Chondrocyte (in vitro differentiated cells): ENCODE results near the gene ANP32A. TPM values are rescaled to one million over a fixed set of nuclear protein-coding genes. Genes with fewer than 3 reads are reported as not detected.

Source experiments
- DNase-seq: peaks from one replicate; pipeline ENCODE4 v3.0.0; 2021; ENCODE audit warnings: mixed read lengths, low spot score
- H3K27ac Mint-ChIP-seq: one replicate; pipeline ENCODE4 v1.8.0; 2021; ENCODE audit warnings: mild to moderate bottlenecking, moderate library complexity, mixed read lengths; ENCODE audit not compliant: unreplicated experiment
- H3K27me3 Mint-ChIP-seq: 2 replicates; pipeline ENCODE4 v1.8.0; 2021; ENCODE audit warnings: low read depth, mixed read lengths
- H3K36me3 Mint-ChIP-seq: 2 replicates; pipeline ENCODE4 v1.8.0; 2021; ENCODE audit warnings: low read depth, mixed read lengths
- H3K4me1 Mint-ChIP-seq: 2 replicates; pipeline ENCODE4 v1.8.0; 2021; ENCODE audit warnings: low read depth, mild to moderate bottlenecking, mixed read lengths
- H3K4me3 Mint-ChIP-seq: one replicate; pipeline ENCODE4 v1.8.0; 2021; ENCODE audit warnings: mild to moderate bottlenecking, moderate library complexity, mixed read lengths; ENCODE audit not compliant: unreplicated experiment
- H3K9me3 Mint-ChIP-seq: 2 replicates; pipeline ENCODE4 v1.8.0; 2021; ENCODE audit warnings: low read depth, mixed read lengths
- CTCF ChIP-seq: fragments of 200-600 bp; sonication (generic); IDR thresholded peaks from 2 replicates; pipeline ENCODE4 v1.5.0; 2021; ENCODE audit warnings: antibody characterized with exemption, mild to moderate bottlenecking, moderate library complexity
- total RNA-seq: library from RNA; stranded (reverse); gene quantifications from 3 replicates; pipeline ENCODE4 v1.2.1, GENCODE V29; 2021

Gene ANP32A
- total RNA-seq, 1 donor from 2014 or later: 117 TPM

GRCh38 chr15:68792901-68793766, 27.6 kb downstream of the ANP32A start:
- Mint-ChIP-seq H3K27me3 (no peaks in the 10 kb centered on the region), H3K4me1 (peaks cover 64% of the 10 kb centered on the region), H3K36me3 (peaks cover 3% of the 10 kb centered on the region), H3K9me3 (no peaks in the 10 kb centered on the region), H3K4me3 (no peak overlapping the region), H3K27ac (peak overlapping the region; percentile 57)
- DNase-seq: no peak
- TF ChIP-seq CTCF: no peak

- no peaks in the 10 kb centered on the region for H3K9me3 Mint-ChIP-seq
- TF ChIP-seq CTCF: no peak
- H3K36me3 Mint-ChIP-seq: peaks cover 3% of the 10 kb centered on the region
- no peak overlapping the region for H3K27ac Mint-ChIP-seq
- H3K4me1 Mint-ChIP-seq: peaks cover 56% of the 10 kb centered on the region
- H3K4me3 Mint-ChIP-seq: no peak overlapping the region
- no peak for DNase-seq
- no peaks in the 10 kb centered on the region for H3K27me3 Mint-ChIP-seq
Observed at GRCh38 chr15:68791431-68792283, 29.0 kb downstream of the ANP32A start.

- H3K27ac Mint-ChIP-seq: peak overlapping the region; percentile 61
- no peak for DNase-seq
- no peak overlapping the region for H3K4me3 Mint-ChIP-seq
- no peaks in the 10 kb centered on the region for H3K9me3 Mint-ChIP-seq
- no peaks in the 10 kb centered on the region for H3K27me3 Mint-ChIP-seq
- TF ChIP-seq CTCF: no peak
- peaks cover 3% of the 10 kb centered on the region for H3K36me3 Mint-ChIP-seq
- H3K4me1 Mint-ChIP-seq: peaks cover 50% of the 10 kb centered on the region
Observed at GRCh38 chr15:68790910-68791309, 29.8 kb downstream of the ANP32A start.

GRCh38 chr15:68790242-68790575, 30.5 kb downstream of the ANP32A start:
- peaks cover 8% of the 10 kb centered on the region for H3K36me3 Mint-ChIP-seq
- H3K4me1 Mint-ChIP-seq: peaks cover 43% of the 10 kb centered on the region
- no peaks in the 10 kb centered on the region for H3K9me3 Mint-ChIP-seq
- DNase-seq: no peak
- no peaks in the 10 kb centered on the region for H3K27me3 Mint-ChIP-seq
- H3K27ac Mint-ChIP-seq: peak overlapping the region; percentile 61
- no peak for TF ChIP-seq CTCF
- no peak overlapping the region for H3K4me3 Mint-ChIP-seq

GRCh38 chr15:68789534-68790241, 31.0 kb downstream of the ANP32A start:
- Mint-ChIP-seq H3K4me1 (peaks cover 38% of the 10 kb centered on the region), H3K9me3 (no peaks in the 10 kb centered on the region)
- no peak for DNase-seq

More at GRCh38 chr15:68789534-68790241, 31.0 kb downstream of the ANP32A start:
- TF ChIP-seq CTCF: no peak
- H3K27ac Mint-ChIP-seq: peak overlapping the region; percentile 61
- H3K4me3 Mint-ChIP-seq: no peak overlapping the region
- H3K27me3 Mint-ChIP-seq: no peaks in the 10 kb centered on the region
- H3K36me3 Mint-ChIP-seq: peaks cover 8% of the 10 kb centered on the region
